Mucosa of stomach (tissue), 1 donor: ENCODE results near the gene POMT2.

Experiments used
- H3K27me3 ChIP-seq: one replicate; pipeline ENCODE4 v1.7.0; 2013; ENCODE audit warnings: mild to moderate bottlenecking, low read length; ENCODE audit not compliant: control insufficient read depth, insufficient read depth
- H3K36me3 ChIP-seq: one replicate; pipeline ENCODE4 v1.7.0; 2013; ENCODE audit warnings: low read length; ENCODE audit not compliant: control insufficient read depth, insufficient read depth
- H3K4me1 ChIP-seq: one replicate; pipeline ENCODE4 v1.7.0; 2013; ENCODE audit warnings: mild to moderate bottlenecking, low read length; ENCODE audit not compliant: control insufficient read depth, insufficient read depth
- H3K4me3 ChIP-seq: one replicate; pipeline ENCODE4 v1.7.0; 2013; ENCODE audit warnings: low read length
- H3K9ac ChIP-seq: one replicate; pipeline ENCODE4 v1.7.0; 2013; ENCODE audit warnings: mild to moderate bottlenecking, low read length, moderate library complexity
- H3K9me3 ChIP-seq: one replicate; pipeline ENCODE4 v1.7.0; 2013; ENCODE audit warnings: mild to moderate bottlenecking, low read length, moderate library complexity; ENCODE audit not compliant: control insufficient read depth
- donor health status: Pancreatic carcinoma.

Gene POMT2

GRCh38 chr14:77309131-77309530 lies 11.6 kb downstream of the POMT2 start:
- no peak overlapping the region for H3K4me3 ChIP-seq
- no peaks in the 10 kb centered on the region for H3K27me3 ChIP-seq
- H3K9me3 ChIP-seq, result no peaks in the 10 kb centered on the region
- no peaks in the 10 kb centered on the region for H3K36me3 ChIP-seq
- H3K4me1 ChIP-seq, result peaks cover 2% of the 10 kb centered on the region
- H3K9ac ChIP-seq, result no peak overlapping the region

- H3K4me1 ChIP-seq, result peaks cover 11% of the 10 kb centered on the region
- H3K9me3 ChIP-seq, result no peaks in the 10 kb centered on the region
- H3K4me3 ChIP-seq, result no peak overlapping the region
- H3K36me3 ChIP-seq, result no peaks in the 10 kb centered on the region
- no peak overlapping the region for H3K9ac ChIP-seq
- H3K27me3 ChIP-seq, result no peaks in the 10 kb centered on the region
These were observed 13.7 kb downstream of the POMT2 start for GRCh38 chr14:77306851-77307496.

DNA sequence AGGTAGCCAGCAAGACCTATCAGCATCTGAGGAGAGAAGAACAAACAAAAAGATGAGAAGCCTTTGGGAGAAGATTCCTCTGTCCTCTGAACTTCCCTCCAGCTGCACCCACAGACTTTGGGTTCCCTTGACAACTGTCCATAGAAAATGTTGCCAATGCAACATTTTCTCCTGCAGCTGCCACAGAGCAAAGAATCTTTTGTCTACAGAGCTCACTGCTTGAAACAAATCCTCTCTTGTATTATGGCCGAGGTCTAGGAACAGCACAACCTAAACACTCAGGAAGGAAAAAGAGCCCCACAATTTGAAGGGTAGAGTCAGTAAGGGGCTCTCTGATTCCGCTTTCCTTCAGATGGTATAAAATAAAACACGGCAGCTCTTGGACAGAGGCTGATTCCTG lies 14.3 kb downstream of the POMT2 start:
- no peaks in the 10 kb centered on the region for H3K27me3 ChIP-seq
- H3K4me1 ChIP-seq, result peaks cover 12% of the 10 kb centered on the region
- H3K4me3 ChIP-seq, result no peak overlapping the region
- no peak overlapping the region for H3K9ac ChIP-seq
- H3K9me3 ChIP-seq, result no peaks in the 10 kb centered on the region
- no peaks in the 10 kb centered on the region for H3K36me3 ChIP-seq

DNA sequence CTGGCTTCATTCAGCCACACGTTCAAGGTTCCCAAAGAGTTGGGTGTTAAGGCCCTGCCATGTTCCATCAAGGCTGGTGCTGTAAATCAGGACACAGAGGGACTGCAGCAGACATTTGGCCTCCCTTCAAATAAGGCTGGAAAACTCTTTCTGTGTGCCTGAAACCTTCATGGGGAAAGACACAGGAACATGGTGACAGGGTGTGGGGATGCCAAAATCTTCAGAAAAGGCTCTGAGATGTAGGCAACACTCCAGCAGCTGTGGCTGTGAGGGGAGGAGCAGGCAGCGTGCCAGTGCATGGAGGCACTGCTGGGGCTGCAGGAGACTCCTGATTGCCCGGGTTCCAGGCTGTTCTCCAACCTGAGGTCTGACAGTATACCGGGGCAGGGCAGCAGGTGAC lies 15.0 kb downstream of the POMT2 start:
- Histone ChIP-seq H3K9ac (no peak overlapping the region), H3K36me3 (no peaks in the 10 kb centered on the region), H3K27me3 (no peaks in the 10 kb centered on the region), H3K4me3 (no peak overlapping the region), H3K9me3 (no peaks in the 10 kb centered on the region), H3K4me1 (peaks cover 20% of the 10 kb centered on the region)

GRCh38 chr14:77303417-77304156 lies 17.1 kb downstream of the POMT2 start:
- Histone ChIP-seq H3K9me3 (no peaks in the 10 kb centered on the region), H3K36me3 (no peaks in the 10 kb centered on the region), H3K27me3 (no peaks in the 10 kb centered on the region), H3K9ac (no peak overlapping the region), H3K4me3 (no peak overlapping the region), H3K4me1 (peaks cover 29% of the 10 kb centered on the region)

- no peaks in the 10 kb centered on the region for H3K36me3 ChIP-seq
- no peaks in the 10 kb centered on the region for H3K9me3 ChIP-seq
- peaks cover 29% of the 10 kb centered on the region for H3K4me1 ChIP-seq
- H3K9ac ChIP-seq, result no peak overlapping the region
- no peak overlapping the region for H3K4me3 ChIP-seq
- H3K27me3 ChIP-seq, result no peaks in the 10 kb centered on the region
These were observed 17.8 kb downstream of the POMT2 start for GRCh38 chr14:77302926-77303325.

DNA sequence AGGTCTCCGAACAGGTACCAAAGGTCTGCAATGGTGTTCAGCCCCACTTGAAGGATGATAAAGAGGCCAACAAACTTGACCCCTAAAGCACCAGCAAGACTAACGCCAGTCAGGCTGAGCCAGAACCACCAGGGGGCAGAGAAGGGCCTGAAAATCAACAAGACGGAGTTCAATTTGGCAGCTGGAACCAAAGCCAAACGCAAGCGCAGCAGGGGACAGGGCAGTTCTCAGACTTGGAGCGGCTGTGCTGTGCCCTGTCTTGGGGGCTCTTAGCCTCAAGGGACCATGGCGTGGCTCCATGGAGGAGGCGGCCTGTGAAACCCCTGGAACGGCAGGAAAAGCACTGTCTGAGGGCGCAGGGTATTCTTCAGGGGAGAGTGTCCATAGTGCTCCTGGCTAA lies 19.6 kb downstream of the POMT2 start:
- Histone ChIP-seq H3K9ac (no peak overlapping the region), H3K4me1 (peaks cover 29% of the 10 kb centered on the region), H3K36me3 (no peaks in the 10 kb centered on the region), H3K4me3 (no peak overlapping the region), H3K27me3 (no peaks in the 10 kb centered on the region), H3K9me3 (no peaks in the 10 kb centered on the region)

DNA sequence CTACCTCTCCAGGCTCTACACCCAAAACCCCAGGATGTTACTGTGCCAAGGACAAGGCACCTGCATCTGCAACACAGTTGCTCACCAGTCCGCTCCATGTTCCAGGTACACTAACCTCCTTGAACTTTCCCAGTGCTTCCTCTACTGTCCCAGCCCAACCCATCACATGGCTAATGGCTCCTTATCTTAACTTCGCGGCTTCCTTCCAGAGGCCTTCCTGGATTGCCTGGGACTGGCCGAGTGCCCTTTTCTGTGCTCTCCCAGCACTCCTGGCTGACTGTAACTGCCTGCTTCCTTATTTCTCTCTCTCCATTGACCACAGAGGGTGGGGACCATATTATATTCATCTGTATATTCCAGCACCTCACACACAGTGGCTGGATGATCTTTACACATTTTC lies 20.9 kb downstream of the POMT2 start:
- H3K4me3 ChIP-seq, result no peak overlapping the region
- no peaks in the 10 kb centered on the region for H3K36me3 ChIP-seq
- no peaks in the 10 kb centered on the region for H3K9me3 ChIP-seq
- no peak overlapping the region for H3K9ac ChIP-seq
- H3K4me1 ChIP-seq, result peaks cover 29% of the 10 kb centered on the region
- no peaks in the 10 kb centered on the region for H3K27me3 ChIP-seq

DNA sequence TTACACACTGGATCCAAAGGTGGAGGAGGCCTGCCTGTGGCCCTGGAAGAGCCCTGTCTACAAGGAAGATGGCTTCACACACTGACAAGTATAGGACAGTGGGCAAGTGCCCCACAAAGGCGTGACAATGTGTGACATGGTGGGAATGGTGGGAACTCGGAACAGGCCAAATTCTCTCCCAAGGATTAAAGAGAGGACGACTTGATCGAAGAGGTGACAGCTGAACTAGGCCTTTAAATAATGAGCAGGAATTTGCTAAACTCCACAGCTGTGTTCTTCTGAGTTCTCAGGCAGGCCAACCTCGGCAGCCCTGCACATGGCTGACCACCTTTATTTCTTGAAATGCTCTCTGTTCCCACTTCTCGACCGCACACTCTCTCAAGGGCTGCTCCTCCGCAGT lies 23.8 kb downstream of the POMT2 start:
- Histone ChIP-seq H3K4me1 (peaks cover 18% of the 10 kb centered on the region), H3K36me3 (no peaks in the 10 kb centered on the region), H3K9ac (no peak overlapping the region), H3K9me3 (no peaks in the 10 kb centered on the region), H3K27me3 (no peaks in the 10 kb centered on the region), H3K4me3 (no peak overlapping the region)

GRCh38 chr14:77296155-77296554 lies 24.5 kb downstream of the POMT2 start:
- Histone ChIP-seq H3K4me3 (no peak overlapping the region), H3K9me3 (no peaks in the 10 kb centered on the region), H3K9ac (no peak overlapping the region), H3K36me3 (no peaks in the 10 kb centered on the region), H3K27me3 (no peaks in the 10 kb centered on the region), H3K4me1 (peaks cover 14% of the 10 kb centered on the region)

DNA sequence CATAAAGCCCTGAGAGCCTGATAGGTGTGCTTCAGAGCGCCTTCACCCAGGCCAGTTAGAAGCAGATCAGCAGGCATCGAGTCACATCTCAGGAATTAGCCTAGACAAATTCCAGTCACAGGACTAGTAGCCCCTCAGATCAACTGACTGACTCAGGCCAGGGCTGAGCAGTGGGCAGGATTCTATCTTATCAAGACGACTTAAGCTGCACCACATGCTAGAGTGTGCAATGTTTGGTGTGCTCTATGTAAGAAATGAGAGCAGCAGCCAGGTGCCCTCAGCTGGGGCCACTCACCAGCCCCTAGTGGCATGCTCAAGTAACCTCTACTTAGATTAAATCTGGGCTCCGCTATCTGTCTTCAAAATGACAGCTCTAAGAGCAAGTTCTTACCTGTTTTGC lies 30.0 kb downstream of the POMT2 start:
- H3K36me3 ChIP-seq, result no peaks in the 10 kb centered on the region

DNA sequence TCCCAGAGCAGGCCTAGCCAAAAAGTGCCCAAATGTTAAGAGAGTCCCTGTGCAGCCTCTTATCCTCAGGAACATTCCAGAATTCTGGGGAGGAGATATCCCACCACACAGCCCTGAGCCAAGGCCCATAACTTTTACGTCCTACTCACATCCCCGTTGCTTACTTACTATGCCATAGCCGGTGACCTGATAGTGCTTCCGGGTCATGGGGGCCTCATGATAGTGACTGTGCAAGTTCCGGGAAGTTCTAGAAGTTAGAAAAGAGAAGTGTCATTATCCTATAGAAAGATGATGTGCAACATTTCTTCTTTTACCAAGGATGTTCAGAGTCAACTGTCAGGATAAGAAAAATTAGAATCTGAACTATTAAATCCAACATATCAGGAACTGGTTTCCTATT lies 34.1 kb downstream of the POMT2 start:
- Histone ChIP-seq H3K36me3 (no peaks in the 10 kb centered on the region), H3K4me3 (no peak overlapping the region), H3K27me3 (no peaks in the 10 kb centered on the region), H3K9ac (no peak overlapping the region), H3K9me3 (no peaks in the 10 kb centered on the region), H3K4me1 (no peaks in the 10 kb centered on the region)

More for the DNA sequence above, 30.0 kb downstream of the POMT2 start:
- H3K4me3 ChIP-seq, result no peak overlapping the region
- no peaks in the 10 kb centered on the region for H3K4me1 ChIP-seq
- no peaks in the 10 kb centered on the region for H3K9me3 ChIP-seq
- H3K27me3 ChIP-seq, result no peaks in the 10 kb centered on the region
- no peak overlapping the region for H3K9ac ChIP-seq
